Measurements from ENCODE around the gene MEGF6.

Gene MEGF6

DNA sequence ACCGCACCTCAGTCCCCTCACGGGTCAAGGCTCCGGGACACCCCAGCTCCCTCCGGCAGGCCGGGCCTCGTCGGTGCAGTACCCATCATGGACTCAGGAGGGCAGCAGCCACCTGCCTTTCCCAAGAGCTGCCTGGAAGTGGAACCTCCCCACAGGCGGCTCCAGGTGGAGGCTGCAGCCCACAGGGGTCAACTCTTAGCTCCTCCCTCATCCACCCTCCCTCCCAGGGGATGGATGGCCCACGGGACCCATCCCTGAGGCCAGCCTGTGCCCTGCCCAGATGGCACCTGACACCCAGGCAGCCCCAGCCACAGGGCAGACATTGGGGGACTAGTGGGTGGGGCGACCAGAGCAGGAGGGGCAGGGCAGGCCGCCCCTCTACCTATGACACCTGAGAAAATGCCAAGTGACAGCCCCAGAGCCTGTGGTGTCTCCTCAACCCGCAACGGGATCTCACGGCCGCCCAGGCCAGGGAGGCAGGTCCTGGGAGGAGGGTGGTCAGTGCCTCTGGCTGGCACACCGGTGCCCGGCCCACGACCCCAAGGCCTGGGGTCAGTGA, 158.0 kb downstream of the MEGF6 start:
- peak; percentile 74 for DNase-seq

DNA sequence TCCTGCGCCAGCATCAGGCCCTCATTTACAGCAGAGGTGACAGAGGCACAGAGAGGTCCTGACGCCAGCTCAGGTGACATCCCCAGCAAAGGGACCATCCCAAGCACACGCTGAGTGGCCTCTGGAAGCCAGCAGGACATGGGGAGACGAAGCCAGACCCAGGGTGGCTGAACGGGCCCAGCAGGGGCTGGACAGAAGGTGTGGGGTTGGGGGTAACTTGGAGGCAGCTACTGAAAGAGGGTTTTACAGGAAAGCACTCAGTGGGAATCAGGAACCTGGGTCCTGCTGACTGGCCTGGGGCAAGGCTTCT, 158.5 kb downstream of the MEGF6 start:
- no peak for DNase-seq

DNA sequence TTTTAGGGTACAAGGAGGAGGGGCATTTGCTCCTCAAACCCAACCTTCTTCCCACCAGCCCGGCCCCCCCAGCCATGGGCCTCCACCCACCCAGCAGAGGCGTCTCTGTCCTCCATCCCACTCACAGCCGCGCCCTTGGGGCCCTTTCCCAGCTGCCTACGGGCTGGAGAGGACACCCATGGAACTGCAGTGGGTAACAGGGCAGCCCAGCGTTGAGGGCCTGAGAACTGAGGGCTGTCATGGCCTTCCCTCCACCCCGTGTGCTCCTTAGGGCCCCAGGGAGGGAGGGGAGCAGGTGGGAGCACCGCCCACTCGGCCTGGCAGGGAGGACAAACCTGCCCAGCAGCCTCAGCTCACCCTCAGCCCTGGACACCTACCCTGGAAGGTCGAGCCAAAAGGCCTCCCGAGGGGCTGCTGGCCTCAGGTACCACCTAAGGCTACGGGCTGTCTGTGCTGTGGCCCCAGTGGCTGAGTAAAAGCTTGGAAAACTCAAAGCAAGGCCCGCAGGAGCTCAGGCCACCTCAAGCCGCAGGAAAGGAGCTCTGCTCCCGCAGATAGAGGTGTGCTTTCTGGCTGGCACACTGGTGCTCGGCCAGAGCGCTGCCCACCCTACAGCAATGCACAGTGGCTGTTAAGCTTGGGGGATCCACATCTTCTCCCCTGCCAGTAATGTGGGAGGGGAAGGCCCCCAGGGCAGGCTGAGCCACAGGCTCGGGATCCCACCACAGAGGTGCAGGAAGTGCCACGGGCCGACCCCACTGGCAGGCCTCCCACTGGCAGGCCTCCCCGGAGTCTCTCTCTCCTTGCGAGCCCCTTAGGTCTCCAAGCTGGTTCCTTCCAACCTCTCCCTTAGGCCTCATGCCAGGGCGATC, 159.1 kb downstream of the MEGF6 start:
- DNase-seq = no peak

DNA sequence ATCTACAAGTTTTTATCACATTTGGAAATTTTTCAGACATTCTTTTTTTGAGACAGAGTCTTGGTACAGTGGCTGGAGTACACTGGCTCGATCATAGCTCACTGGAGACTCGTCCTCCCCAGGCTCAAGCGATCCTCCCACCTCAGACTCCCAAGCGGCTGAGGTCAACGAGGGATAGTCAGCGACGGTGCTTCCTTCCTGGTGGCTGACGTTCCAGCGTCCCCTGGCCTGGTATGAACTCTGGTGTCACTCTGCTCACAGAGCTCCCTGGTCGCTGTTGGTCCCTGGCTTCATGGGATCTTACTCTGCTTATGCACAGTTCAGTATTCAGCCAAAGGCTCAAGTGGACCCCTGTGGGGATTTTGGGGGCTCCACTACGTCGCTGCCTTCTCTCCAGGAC, 160.3 kb downstream of the MEGF6 start:
- DNase-seq = no peak

DNA sequence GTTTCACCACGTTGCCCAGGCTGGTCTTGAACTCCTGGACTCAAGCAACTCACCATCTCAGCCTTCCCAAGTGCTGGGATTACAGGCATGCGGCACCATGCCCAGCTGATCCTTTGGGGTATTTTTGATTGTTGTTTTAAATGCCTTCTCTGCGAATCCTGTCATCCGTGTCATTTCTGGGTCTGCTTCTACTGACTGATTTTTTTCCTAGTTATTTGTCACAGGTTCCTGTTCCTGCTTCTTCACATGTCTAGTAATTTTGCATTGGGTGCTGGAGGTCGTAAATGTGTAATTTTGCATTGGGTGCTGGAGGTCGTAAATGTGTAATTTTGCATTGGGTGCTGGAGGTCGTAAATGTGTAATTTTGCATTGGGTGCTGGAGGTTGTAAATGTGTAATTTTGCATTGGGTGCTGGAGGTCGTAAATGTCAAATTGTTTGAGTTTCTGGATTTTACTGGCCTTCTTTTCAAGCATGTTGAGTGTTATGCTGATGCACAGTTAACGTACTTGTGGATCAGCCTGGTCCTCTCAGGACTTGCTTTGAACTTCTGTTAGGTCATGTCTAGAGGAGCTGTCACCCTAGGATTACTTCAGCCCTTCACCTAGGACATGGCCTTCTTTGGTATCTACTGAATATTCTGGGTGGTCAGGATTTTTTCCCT, 161.0 kb downstream of the MEGF6 start:
- DNase-seq = no peak

DNA sequence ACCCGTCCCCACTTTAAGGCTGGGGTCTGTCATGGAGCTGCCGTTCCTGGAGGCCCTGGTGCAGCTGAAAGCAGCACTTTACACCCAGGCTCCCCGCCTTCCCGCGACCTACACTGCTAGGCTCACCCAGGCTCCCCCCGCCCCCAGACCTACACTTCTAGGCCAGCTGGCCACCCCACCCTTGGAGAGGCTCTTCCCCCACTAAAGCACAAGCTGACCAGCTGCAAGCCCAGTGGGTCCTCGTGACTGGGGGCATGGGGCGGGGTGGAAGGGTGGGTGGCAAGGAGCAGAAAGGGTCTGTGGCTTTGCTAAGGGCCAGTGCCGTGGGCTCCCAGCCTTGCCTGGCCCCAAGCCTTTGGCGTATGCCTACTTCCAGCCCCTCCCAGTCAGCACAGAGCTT, 166.6 kb downstream of the MEGF6 start:
- DNase-seq = no peak

DNA sequence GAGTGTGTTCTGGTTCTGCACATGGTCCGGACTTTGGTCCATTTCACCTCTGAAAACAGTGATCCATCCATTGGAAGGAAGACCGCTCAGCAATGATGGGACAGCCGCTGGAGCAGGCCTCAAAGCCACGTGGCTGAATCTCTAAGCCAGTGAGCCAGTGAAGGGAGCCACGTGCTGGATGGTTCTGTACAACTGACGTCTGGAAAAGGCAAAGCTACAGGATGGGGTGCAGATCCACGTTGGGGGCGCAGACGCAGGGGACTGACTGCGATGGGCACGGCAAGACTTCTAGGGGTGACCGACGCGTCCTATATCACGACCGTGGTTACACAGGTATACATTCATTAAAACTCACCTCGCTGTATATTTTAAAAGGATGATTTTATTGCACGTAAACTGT, 167.0 kb downstream of the MEGF6 start:
- no peak for DNase-seq

DNA sequence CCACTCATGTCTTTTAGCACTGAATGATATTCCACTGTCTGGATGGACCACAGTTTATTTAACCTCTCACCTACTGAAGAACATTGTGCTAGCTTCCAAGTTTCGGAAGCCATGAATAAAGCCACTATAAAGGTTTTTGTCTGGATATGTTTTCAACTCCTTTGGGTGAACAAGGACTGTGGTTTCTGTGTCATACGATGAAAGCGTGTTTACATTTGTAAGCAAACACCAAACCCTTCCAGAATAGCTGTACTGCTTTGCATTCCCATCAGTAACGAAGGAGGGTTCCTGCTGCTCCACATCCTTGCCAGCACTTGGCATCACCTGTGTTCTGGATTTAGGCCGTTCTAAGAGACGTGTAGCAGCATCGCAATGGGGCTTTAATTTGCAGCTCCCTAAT, 167.5 kb downstream of the MEGF6 start:
- DNase-seq = no peak

DNA sequence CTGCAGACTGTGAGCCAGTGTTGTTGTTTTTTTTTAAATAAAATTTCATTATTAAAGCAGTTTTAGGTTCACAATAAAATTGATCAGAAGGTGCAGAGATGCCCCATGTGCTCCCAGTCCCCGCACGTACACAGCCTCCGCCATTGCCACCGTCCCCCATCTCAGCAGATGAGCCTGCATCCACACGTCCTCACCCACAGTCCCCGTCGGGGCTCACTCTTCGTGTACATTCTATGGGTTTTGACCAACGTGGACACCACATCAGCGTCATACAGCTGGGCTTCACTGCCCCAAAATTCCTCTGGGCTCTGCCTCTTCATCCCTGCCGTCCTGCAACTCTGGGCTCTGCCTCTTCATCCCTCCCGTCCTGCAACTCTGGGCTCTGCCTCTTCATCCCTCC, 168.4 kb downstream of the MEGF6 start:
- DNase-seq = no peak

DNA sequence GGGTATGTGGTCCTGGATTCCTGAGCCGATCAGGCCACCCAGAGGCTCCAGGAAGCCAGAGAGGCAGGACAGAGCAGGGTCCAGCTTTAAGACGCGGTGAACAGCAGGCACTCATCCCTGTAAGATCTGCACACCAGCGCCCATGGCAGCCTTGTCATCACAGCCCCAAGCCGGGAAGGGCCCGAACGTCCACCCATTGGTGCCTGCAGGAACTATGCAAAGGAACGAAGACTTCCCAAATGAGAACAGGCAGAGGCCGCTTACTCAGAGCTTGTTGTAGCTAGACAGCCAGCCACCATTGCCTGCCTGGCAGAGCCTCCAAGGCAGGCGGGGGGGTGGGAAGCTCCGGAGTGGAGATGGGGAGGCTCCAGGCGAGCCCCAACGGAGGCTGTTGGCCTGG, 169.0 kb downstream of the MEGF6 start:
- DNase-seq = no peak

DNA sequence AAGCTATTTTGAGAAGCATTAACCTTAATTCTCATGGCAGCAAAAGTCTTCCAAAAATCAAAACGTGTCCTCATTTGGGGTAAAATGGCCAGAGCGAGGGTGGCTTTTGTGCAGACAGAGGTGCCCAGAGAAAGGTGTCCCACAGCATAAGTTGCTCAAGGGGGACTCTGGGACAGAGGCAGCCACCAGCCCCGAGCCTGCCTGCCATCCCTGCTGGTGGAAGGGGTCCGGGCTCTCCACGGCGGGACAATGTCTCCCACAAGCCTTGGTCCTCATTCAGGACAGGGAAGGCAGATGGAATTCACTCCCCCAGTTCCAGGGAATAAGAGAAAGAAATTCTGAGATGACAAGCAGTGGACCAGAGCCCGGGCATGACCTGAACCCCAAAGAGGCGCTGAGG, 169.4 kb downstream of the MEGF6 start:
- DNase-seq = no peak

DNA sequence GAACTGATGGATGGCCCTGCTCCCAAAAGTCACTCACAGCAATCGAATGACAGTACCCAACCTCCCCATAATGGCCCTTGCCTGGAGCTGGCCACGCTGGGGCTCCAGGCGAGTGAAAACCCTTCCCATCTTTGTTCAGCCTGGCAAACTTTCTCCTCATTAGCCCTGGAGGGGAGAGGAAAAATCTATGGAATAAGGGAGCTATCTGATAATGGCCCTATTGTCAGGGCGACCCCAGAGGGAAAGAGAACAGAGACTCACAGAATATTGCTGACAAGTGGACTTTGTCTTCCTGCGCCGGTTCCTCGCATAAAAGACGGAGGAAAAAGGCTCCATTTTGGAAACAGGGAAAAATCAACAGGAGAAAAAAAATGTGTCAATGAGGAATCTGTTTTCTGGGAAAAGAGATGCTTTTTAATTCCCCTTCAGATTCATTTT, 169.9 kb downstream of the MEGF6 start:
- DNase-seq = no peak

DNA sequence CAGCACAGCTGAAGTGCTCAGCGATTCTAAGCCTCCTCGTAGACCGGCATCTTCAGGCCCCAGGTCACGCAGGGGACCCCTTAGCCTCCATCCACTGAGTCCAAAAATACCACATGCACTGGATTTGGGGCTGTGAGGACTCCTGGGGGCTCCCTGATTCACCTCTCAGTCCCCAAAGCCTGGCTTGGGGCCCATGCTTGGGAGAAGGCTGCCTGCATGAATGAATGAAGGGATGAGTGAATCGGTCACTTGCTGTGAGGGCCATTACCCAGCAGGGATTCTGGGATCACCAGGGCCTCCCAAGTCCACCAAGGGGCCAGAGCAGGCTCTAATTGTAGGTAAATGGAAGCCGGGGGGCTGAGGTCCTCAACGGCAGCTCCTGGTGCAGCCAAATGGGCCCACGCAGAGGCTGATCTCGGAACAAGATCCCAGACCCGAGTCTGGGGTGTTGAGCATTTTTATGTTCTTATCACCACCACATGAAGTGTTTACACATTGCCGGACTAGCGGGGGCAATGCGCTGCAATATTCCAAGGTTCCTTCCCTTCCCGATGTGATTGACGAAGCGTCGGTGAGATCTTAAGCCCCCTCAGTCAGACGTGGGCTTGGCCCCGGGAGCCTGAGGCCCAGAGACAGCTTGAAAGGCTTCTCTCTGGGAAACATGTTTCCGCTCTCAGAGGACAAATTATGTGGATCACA, 170.4 kb downstream of the MEGF6 start:
- no peak for DNase-seq

DNA sequence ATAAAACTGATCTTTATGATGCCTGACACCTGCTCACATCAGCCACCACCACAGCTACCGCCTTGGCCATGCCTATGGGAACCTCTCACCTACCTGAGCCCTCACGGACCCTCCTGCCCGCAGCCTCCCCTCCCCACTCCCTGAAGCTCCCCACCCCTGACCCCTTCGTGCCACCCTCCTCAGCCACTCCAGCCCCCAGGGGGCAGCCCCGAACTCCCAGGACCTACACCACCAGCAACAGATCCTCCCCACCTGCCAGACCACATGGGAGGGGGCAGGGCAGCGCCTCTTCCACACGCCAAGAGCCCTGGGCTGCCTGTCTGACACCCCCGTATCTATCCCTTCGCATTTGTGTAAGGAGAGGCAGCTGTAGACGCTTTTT, 171.0 kb downstream of the MEGF6 start:
- DNase-seq = no peak

Measured in NCI-H1105 (cell line).